HL-60 (cell line): Measurements from ENCODE around the gene SLC28A1.

ENCODE experiments used
- DNase-seq, 2 experiments: peaks; one replicate each; pipeline ENCODE4 v3.0.0-alpha.2; 2010 to 2020; ENCODE audit warnings: low read depth in 1 of 2, low spot score in 1 of 2
- H3K27ac ChIP-seq: fragments of 250-450 bp; sonication (Bioruptor Pico); replicated peaks from 2 replicates; pipeline ENCODE4 v1.5.1; 2020; ENCODE audit warnings: mild to moderate bottlenecking, moderate library complexity
- H3K27me3 ChIP-seq: fragments of 250-450 bp; sonication (Bioruptor Pico); 2 replicates; pipeline ENCODE4 v1.5.1; 2021; ENCODE audit warnings: mild to moderate bottlenecking, moderate library complexity; ENCODE audit not compliant: insufficient read depth, poor library complexity, severe bottlenecking
- H3K4me3 ChIP-seq: replicated peaks from 2 replicates; pipeline ENCODE4 v1.5.1; 2011; ENCODE audit warnings: mild to moderate bottlenecking, control low read depth, low read length; ENCODE audit not compliant: insufficient read depth
- GABPA ChIP-seq: IDR thresholded peaks from 2 replicates; pipeline ENCODE4 v1.6.1; 2012; ENCODE audit warnings: low read depth
- POLR2AphosphoS5 ChIP-seq: IDR thresholded peaks from 2 replicates; pipeline ENCODE4 v1.6.1; 2012; ENCODE audit warnings: low read depth
- SPI1 ChIP-seq: IDR thresholded peaks from 2 replicates; pipeline ENCODE4 v1.6.1; 2012; ENCODE audit warnings: low read depth, mild to moderate bottlenecking, borderline replicate concordance
- TF ChIP-seq, protein P1 (sequence below): IDR thresholded peaks from one replicate; pipeline ENCODE4 v1.5.1; 2011; ENCODE audit warnings: low read length, control low read depth, inconsistent platforms; ENCODE audit not compliant: insufficient read depth
- TF ChIP-seq, protein P2 (sequence below): IDR thresholded peaks from 2 replicates; pipeline ENCODE4 v1.6.1; 2012; ENCODE audit warnings: low read depth; ENCODE audit not compliant: insufficient replicate concordance

SLC28A1 gene

DNA sequence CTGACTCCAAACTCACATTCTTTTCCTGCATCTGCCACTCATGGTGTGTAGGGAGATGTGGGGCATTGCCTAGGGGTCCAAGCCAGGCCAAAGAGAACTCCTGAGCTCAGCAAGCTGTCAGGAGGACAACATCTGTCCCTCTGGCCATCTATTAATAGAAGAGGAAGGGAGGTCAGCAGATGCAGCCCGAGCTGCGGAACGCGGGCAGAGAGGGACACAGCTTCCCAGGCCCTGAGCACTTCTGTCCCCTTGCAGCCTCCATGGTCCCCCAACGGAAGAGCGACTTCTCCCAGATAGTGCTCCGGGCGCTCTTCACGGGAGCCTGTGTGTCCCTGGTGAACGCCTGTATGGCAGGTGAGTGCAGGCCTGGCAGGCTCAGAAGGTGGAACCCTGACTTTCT lies 59.8 kb downstream of the SLC28A1 start:
- Histone ChIP-seq H3K27me3 (no peaks in the 10 kb centered on the region), H3K27ac (no peak overlapping the region), H3K4me3 (no peak overlapping the region)
- TF ChIP-seq GABPA (no peak), POLR2AphosphoS5 (no peak), SPI1 (no peak)
- TF ChIP-seq, protein P1, sequence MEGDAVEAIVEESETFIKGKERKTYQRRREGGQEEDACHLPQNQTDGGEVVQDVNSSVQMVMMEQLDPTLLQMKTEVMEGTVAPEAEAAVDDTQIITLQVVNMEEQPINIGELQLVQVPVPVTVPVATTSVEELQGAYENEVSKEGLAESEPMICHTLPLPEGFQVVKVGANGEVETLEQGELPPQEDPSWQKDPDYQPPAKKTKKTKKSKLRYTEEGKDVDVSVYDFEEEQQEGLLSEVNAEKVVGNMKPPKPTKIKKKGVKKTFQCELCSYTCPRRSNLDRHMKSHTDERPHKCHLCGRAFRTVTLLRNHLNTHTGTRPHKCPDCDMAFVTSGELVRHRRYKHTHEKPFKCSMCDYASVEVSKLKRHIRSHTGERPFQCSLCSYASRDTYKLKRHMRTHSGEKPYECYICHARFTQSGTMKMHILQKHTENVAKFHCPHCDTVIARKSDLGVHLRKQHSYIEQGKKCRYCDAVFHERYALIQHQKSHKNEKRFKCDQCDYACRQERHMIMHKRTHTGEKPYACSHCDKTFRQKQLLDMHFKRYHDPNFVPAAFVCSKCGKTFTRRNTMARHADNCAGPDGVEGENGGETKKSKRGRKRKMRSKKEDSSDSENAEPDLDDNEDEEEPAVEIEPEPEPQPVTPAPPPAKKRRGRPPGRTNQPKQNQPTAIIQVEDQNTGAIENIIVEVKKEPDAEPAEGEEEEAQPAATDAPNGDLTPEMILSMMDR: no peak
- TF ChIP-seq, protein P2, sequence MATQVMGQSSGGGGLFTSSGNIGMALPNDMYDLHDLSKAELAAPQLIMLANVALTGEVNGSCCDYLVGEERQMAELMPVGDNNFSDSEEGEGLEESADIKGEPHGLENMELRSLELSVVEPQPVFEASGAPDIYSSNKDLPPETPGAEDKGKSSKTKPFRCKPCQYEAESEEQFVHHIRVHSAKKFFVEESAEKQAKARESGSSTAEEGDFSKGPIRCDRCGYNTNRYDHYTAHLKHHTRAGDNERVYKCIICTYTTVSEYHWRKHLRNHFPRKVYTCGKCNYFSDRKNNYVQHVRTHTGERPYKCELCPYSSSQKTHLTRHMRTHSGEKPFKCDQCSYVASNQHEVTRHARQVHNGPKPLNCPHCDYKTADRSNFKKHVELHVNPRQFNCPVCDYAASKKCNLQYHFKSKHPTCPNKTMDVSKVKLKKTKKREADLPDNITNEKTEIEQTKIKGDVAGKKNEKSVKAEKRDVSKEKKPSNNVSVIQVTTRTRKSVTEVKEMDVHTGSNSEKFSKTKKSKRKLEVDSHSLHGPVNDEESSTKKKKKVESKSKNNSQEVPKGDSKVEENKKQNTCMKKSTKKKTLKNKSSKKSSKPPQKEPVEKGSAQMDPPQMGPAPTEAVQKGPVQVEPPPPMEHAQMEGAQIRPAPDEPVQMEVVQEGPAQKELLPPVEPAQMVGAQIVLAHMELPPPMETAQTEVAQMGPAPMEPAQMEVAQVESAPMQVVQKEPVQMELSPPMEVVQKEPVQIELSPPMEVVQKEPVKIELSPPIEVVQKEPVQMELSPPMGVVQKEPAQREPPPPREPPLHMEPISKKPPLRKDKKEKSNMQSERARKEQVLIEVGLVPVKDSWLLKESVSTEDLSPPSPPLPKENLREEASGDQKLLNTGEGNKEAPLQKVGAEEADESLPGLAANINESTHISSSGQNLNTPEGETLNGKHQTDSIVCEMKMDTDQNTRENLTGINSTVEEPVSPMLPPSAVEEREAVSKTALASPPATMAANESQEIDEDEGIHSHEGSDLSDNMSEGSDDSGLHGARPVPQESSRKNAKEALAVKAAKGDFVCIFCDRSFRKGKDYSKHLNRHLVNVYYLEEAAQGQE: no peak
- DNase-seq: no peak

DNA sequence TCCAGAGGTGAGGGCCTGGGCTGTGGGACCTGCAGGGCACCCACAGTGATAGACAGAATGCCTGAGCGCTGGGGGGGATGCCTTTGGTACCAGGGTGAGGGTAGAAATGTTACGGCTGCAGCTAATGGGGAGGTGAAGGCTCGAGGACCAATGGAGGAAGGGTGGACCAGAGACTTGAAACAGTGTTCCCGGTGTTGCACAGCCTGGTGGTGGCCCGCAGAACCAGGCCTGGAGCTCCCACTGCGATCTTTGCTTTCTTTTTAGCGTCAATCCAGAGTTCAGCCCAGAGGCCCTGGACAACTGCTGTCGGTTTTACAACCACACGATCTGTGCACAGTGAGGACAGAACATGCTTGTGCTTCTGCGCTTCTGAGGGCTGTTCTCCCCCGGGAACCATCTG lies 60.4 kb downstream of the SLC28A1 start:
- no peak for DNase-seq
- no peak overlapping the region for H3K27ac ChIP-seq
- no peak overlapping the region for H3K4me3 ChIP-seq
- no peaks in the 10 kb centered on the region for H3K27me3 ChIP-seq
- TF ChIP-seq POLR2AphosphoS5 (no peak), SPI1 (no peak), GABPA (no peak)
- TF ChIP-seq, protein P2: no peak
- TF ChIP-seq, protein P1: no peak

DNA sequence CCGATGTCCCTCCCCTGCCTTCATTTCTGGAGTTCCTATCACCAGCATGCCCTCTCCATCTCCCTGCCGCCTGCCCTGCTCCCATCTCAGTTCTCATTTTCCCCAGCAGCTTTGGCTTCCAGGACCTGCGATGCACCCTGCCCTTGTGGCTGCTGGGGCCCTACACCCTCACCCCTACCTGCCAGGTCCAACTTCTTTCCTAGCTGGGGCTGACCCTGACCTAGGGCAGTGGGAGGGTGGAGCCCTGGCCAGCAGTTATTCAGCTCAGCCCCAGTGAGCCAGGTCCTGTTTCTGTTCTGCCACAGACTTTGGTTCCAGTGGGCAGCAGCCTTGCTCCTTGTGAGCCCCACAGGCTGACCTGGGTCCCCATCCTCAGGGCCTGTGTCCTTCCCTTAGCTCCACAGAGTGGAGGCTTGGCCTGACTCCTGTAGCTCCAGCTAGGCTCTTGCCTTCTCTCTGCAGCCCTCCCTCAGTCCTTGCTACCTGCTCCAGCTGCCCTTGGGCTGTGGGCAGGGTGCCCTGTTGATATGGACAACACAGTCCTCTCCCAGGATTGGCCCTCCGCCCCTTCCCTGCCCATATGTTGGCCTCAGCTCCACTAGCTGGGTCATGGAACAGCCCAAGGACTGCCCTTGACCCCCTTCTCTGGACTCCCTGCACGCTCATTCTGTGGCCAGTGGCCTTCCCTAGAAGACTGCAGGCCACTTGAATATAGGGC lies 62.5 kb downstream of the SLC28A1 start:
- TF ChIP-seq GABPA (no peak), SPI1 (no peak), POLR2AphosphoS5 (no peak)
- TF ChIP-seq, protein P2: no peak
- TF ChIP-seq, protein P1: no peak
- no peaks in the 10 kb centered on the region for H3K27me3 ChIP-seq
- H3K4me3 ChIP-seq: no peak overlapping the region
- DNase-seq: no peak
- no peak overlapping the region for H3K27ac ChIP-seq
